ENCODE measurements around the gene MDP1. TPM values are rescaled to one million over a fixed set of nuclear protein-coding genes. Genes with fewer than 3 reads are reported as not detected.
A peak's percentile ranks its signal among the peaks of the same experiment; 100 is the strongest.

Gene MDP1
- total and polyA plus RNA-seq, 2 donors (not counting 1 experiment from before 2014, with no cell fraction given) = 14.4 to 22.1 TPM

- no peaks in the 10 kb centered on the region for H3K36me3 ChIP-seq (ENCODE audit: control insufficient read depth, insufficient read depth, low read length)
- H3K9me3 ChIP-seq (ENCODE audit: control insufficient read depth, insufficient read depth, low read depth, low read length) = no peaks in the 10 kb centered on the region
- H3K4me3 ChIP-seq (replicated peaks in 1 of 4; ENCODE audit: control extremely low read depth in 1 of 4, insufficient read depth in 1 of 4, low read depth in 3 of 4, low read length in 4 of 4) = no peak overlapping the region
- H4K20me1 ChIP-seq (ENCODE audit: control insufficient read depth, extremely low read depth, insufficient read depth, low read length) = no peaks in the 10 kb centered on the region
- TF ChIP-seq, protein P1, sequence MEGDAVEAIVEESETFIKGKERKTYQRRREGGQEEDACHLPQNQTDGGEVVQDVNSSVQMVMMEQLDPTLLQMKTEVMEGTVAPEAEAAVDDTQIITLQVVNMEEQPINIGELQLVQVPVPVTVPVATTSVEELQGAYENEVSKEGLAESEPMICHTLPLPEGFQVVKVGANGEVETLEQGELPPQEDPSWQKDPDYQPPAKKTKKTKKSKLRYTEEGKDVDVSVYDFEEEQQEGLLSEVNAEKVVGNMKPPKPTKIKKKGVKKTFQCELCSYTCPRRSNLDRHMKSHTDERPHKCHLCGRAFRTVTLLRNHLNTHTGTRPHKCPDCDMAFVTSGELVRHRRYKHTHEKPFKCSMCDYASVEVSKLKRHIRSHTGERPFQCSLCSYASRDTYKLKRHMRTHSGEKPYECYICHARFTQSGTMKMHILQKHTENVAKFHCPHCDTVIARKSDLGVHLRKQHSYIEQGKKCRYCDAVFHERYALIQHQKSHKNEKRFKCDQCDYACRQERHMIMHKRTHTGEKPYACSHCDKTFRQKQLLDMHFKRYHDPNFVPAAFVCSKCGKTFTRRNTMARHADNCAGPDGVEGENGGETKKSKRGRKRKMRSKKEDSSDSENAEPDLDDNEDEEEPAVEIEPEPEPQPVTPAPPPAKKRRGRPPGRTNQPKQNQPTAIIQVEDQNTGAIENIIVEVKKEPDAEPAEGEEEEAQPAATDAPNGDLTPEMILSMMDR (conservative IDR thresholded peaks at IDR 0.05 in 1 of 2, IDR thresholded peaks at IDR 0.05 in 1 of 2; ENCODE audit: low read depth in 1 of 2, low read length in 2 of 2) = no peak
- TF ChIP-seq EZH2 (IDR thresholded peaks at IDR 0.05; ENCODE audit: low read length, missing control alignments) = no peak
- H3K4me2 ChIP-seq (ENCODE audit: extremely low read depth, insufficient read depth, low read length) = no peak overlapping the region
- H3K9ac ChIP-seq (ENCODE audit: insufficient read depth, low read length) = no peak overlapping the region
- H2AFZ ChIP-seq (ENCODE audit: low read length) = no peak overlapping the region
- H3K79me2 ChIP-seq (ENCODE audit: control insufficient read depth, insufficient read depth, low read length) = no peaks in the 10 kb centered on the region
- no peak for DNase-seq (ENCODE audit: low read depth in 2 of 2)
- H3K4me1 ChIP-seq (ENCODE audit: control insufficient read depth, extremely low read depth, insufficient read depth, low read length) = no peaks in the 10 kb centered on the region
- no peaks in the 10 kb centered on the region for H3K27me3 ChIP-seq (ENCODE audit: control insufficient read depth, insufficient read depth, low read length)
- H3K27ac ChIP-seq (ENCODE audit: insufficient read depth, low read length) = no peak overlapping the region
Observed at GRCh38 chr14:24260780-24261157, 44.9 kb upstream of the MDP1 start.

DNA sequence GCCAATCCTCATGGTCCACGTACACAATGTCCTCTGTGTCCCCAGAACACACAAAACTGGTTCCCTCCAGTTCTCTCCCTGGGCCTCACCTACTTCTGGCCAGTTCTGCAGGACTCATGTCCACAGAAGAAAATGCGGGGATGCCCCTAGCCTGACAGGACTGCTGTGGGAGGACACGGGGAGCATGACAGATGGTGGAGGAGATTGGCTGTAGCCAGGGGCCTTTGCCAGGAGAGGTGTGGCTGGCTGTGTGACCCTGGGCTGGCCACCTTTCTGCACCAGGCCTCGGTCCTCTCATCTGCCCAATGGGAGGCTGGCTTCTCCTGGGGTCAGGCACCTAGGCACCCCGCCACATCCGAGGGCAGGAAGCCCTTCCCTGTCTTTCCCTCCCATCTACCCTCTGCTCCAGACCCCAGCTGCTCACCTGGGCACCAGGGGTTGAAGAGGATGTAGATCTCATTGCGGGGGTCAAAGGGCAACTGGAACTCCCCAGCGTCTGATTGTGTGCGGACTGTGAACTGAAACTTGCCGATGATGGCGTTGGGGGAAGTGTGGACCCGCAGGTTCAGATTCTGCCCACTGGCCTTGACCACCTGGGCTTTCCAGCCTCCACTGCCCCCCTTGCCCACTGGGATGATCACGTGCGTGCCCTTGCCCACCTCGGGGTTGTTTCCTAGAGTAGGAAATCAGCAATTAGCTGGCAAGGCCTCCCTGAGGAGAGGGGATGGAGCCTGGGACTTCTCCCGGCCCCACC, 44.3 kb upstream of the MDP1 start:
- Histone ChIP-seq H3K27me3 (ENCODE audit: control insufficient read depth, insufficient read depth, low read length) (no peaks in the 10 kb centered on the region), H3K79me2 (ENCODE audit: control insufficient read depth, insufficient read depth, low read length) (no peaks in the 10 kb centered on the region), H2AFZ (ENCODE audit: low read length) (no peak overlapping the region), H4K20me1 (ENCODE audit: control insufficient read depth, extremely low read depth, insufficient read depth, low read length) (no peaks in the 10 kb centered on the region), H3K9me3 (ENCODE audit: control insufficient read depth, insufficient read depth, low read depth, low read length) (no peaks in the 10 kb centered on the region), H3K4me3 (replicated peaks in 1 of 4; ENCODE audit: control extremely low read depth in 1 of 4, insufficient read depth in 1 of 4, low read depth in 3 of 4, low read length in 4 of 4) (no peak overlapping the region), H3K36me3 (ENCODE audit: control insufficient read depth, insufficient read depth, low read length) (no peaks in the 10 kb centered on the region), H3K27ac (ENCODE audit: insufficient read depth, low read length) (no peak overlapping the region), H3K4me2 (ENCODE audit: extremely low read depth, insufficient read depth, low read length) (no peak overlapping the region), H3K4me1 (ENCODE audit: control insufficient read depth, extremely low read depth, insufficient read depth, low read length) (no peaks in the 10 kb centered on the region), H3K9ac (ENCODE audit: insufficient read depth, low read length) (no peak overlapping the region)
- TF ChIP-seq, protein P1 (conservative IDR thresholded peaks at IDR 0.05 in 1 of 2, IDR thresholded peaks at IDR 0.05 in 1 of 2; ENCODE audit: low read depth in 1 of 2, low read length in 2 of 2) = no peak
- no peak for TF ChIP-seq EZH2 (IDR thresholded peaks at IDR 0.05; ENCODE audit: low read length, missing control alignments)
- DNase-seq (ENCODE audit: low read depth in 2 of 2) = no peak

- H3K4me1 ChIP-seq (ENCODE audit: control insufficient read depth, extremely low read depth, insufficient read depth, low read length) = no peaks in the 10 kb centered on the region
- H3K9me3 ChIP-seq (ENCODE audit: control insufficient read depth, insufficient read depth, low read depth, low read length) = no peaks in the 10 kb centered on the region
- no peak overlapping the region for H3K4me2 ChIP-seq (ENCODE audit: extremely low read depth, insufficient read depth, low read length)
- H3K27me3 ChIP-seq (ENCODE audit: control insufficient read depth, insufficient read depth, low read length) = no peaks in the 10 kb centered on the region
- TF ChIP-seq, protein P1 (conservative IDR thresholded peaks at IDR 0.05 in 1 of 2, IDR thresholded peaks at IDR 0.05 in 1 of 2; ENCODE audit: low read depth in 1 of 2, low read length in 2 of 2) = no peak
- TF ChIP-seq EZH2 (IDR thresholded peaks at IDR 0.05; ENCODE audit: low read length, missing control alignments) = no peak
- no peaks in the 10 kb centered on the region for H3K36me3 ChIP-seq (ENCODE audit: control insufficient read depth, insufficient read depth, low read length)
- no peak overlapping the region for H3K9ac ChIP-seq (ENCODE audit: insufficient read depth, low read length)
- no peak overlapping the region for H2AFZ ChIP-seq (ENCODE audit: low read length)
- H4K20me1 ChIP-seq (ENCODE audit: control insufficient read depth, extremely low read depth, insufficient read depth, low read length) = no peaks in the 10 kb centered on the region
- no peak overlapping the region for H3K4me3 ChIP-seq (replicated peaks in 1 of 4; ENCODE audit: control extremely low read depth in 1 of 4, insufficient read depth in 1 of 4, low read depth in 3 of 4, low read length in 4 of 4)
- H3K27ac ChIP-seq (ENCODE audit: insufficient read depth, low read length) = no peak overlapping the region
- H3K79me2 ChIP-seq (ENCODE audit: control insufficient read depth, insufficient read depth, low read length) = no peaks in the 10 kb centered on the region
- DNase-seq (ENCODE audit: low read depth in 2 of 2) = peak; percentile 11 to 68
Observed at GRCh38 chr14:24259282-24260025, 43.6 kb upstream of the MDP1 start.

Data from fibroblast of lung (primary cell).